Brain pericyte (primary cell): ENCODE measurements around the gene ZNF649.

Experiments used
- DNase-seq: peaks from one replicate; pipeline ENCODE4 v3.0.0-alpha.2; 2012; ENCODE audit warnings: low read depth, low spot score

ZNF649 gene

DNA sequence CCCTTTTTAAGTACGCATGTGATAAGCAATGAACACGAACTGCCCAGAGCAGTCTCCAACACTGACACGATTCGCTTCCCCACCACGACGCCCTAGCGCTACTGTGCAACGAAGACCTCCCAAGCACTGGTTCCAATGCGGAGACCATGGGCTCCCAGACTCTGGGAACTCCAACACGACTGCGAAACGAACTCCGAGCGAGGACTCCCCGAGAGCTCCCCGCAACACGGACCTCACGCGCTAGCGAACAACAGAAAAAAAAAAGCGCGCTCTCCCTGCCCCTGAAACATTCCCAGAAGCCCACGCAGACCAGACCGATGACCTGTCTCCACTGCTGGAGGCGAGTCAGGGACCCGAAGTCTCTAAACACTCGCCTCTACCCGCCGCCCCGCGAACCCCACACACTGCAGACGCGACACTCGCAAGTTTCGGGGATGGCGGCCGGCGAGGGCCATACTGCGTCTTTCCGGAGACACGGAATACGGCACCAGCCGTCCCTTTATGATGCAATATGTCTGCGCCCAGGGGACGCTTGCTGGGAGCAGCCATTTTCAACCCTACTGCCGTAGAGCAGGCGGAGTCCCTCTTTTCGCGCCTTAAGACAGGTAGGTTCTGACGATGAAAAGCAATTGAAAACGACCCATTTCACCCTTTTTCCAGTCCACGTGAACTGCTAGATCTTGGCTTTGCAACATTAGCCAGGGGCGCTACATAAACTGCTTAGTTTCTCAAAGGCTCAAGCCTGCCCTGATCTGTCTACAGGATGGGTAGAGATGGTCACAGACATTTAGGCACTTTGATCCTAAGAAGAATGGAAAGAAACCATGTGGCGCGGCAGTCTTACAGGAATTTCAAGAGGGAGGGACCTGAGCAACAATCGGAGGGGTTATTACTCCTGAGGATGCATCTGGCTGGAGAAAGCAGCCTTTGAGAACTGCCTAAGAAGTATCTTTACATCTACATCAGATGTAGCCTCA is 17.0 kb downstream of the ZNF649 start, which contains the start of gene ZNF577:
Gene ZNF577, minus strand, starts transcription at position 430 of the 977 bp plus-strand sequence. CDS start 7,569 bp downstream, outside the sequence.
- peak; percentile 77 for DNase-seq

DNA sequence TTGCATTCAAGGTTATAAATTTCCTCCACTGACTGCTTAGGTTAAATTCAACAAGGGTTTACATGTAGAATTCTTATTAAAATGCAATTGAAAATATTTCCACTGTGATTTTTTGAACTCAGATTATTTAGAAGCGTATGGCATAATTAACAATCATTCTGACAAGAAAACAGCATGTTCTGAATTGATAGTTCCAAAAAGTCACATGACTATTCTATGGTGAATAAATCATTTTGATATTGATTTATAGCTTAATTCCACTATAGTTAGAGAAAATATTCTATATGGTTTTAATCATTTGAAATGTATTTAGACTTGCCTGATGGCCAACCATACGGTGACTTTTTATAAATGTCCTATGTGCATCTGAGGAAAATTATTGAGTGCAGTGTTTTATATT is 20.1 kb downstream of the ZNF649 start:
- no peak for DNase-seq

DNA sequence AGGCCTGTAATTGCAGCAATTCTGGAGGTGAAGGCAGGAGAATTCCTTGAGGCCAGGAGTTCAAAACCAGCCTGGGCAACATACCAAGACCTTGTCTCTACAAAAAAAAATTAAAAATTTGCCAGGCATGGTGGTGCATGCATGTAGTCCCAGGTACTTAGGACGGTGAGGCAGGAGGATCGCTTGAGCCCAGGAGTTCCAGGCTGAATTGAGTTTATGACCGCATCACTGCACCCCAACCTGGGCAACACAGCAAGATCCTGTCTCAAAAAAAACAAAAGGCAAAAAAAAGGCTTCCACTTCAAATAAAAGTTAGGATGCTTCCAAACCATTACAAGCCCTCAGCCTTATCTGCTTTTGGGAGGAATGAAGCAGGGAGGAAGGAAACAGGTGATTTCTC is 22.3 kb downstream of the ZNF649 start:
- no peak for DNase-seq

- no peak for DNase-seq
Observed at GRCh38 chr19:51873097-51873496, 31.7 kb downstream of the ZNF649 start.

- DNase-seq = no peak
Observed at GRCh38 chr19:51861870-51862622, 42.8 kb downstream of the ZNF649 start.
